Omental fat pad (tissue), 4 donors: ENCODE data around the gene ECI2. TPM values are rescaled to one million over a fixed set of nuclear protein-coding genes. Genes with fewer than 3 reads are reported as not detected.

Experiments used
- ATAC-seq: fragments of 150-250 bp; one replicate; pipeline ENCODE4 v1.9.1; 2016; ENCODE audit warnings: mild to moderate bottlenecking, moderate library complexity; ENCODE audit not compliant: low FRiP score
- DNase-seq: peaks from one replicate; pipeline ENCODE4 v3.0.0-alpha.2; 2019; ENCODE audit warnings: low spot score
- total RNA-seq, 4 donors: library from RNA; depleted of rRNA; stranded (reverse); fragments of >200 nt; gene quantifications; one replicate each; pipeline ENCODE4 v1.1.0, GENCODE V29; 2016
- TF ChIP-seq, protein P1 (sequence below), 3 donors: fragments of 450-650 bp; IDR thresholded peaks; one replicate each; pipeline ENCODE4 v1.5.1; 2016 to 2017; ENCODE audit warnings: antibody characterized with exemption in 3 of 3, mild to moderate bottlenecking in 3 of 3, moderate library complexity in 2 of 3

Gene ECI2
- total RNA-seq, 4 donors from 2014 or later, result 48.8 to 82.2 (median 69.1) TPM

DNA sequence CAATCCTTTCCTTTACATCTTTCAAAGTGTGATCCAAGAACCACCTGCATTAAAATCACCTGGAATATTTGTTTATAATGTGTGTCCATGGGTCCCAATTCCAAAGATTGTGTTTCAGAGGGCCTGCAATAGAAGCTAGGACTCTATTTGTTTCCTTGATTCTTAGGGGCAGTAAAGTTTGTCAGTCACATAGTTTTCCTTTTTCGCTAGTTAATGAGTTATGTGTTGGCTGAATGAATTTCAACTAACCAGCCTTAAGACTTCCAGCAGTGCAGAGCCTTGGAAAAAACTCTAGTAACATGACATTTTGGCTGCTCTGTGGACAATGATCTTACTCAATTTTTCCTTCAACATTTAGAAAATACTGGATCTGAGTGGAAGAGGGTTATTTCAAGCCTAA, 67.7 kb downstream of the ECI2 start:
- TF ChIP-seq, protein P1, sequence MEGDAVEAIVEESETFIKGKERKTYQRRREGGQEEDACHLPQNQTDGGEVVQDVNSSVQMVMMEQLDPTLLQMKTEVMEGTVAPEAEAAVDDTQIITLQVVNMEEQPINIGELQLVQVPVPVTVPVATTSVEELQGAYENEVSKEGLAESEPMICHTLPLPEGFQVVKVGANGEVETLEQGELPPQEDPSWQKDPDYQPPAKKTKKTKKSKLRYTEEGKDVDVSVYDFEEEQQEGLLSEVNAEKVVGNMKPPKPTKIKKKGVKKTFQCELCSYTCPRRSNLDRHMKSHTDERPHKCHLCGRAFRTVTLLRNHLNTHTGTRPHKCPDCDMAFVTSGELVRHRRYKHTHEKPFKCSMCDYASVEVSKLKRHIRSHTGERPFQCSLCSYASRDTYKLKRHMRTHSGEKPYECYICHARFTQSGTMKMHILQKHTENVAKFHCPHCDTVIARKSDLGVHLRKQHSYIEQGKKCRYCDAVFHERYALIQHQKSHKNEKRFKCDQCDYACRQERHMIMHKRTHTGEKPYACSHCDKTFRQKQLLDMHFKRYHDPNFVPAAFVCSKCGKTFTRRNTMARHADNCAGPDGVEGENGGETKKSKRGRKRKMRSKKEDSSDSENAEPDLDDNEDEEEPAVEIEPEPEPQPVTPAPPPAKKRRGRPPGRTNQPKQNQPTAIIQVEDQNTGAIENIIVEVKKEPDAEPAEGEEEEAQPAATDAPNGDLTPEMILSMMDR (IDR thresholded peaks at IDR 0.05), result no peak
- ATAC-seq (no peak), DNase-seq (no peak)

DNA sequence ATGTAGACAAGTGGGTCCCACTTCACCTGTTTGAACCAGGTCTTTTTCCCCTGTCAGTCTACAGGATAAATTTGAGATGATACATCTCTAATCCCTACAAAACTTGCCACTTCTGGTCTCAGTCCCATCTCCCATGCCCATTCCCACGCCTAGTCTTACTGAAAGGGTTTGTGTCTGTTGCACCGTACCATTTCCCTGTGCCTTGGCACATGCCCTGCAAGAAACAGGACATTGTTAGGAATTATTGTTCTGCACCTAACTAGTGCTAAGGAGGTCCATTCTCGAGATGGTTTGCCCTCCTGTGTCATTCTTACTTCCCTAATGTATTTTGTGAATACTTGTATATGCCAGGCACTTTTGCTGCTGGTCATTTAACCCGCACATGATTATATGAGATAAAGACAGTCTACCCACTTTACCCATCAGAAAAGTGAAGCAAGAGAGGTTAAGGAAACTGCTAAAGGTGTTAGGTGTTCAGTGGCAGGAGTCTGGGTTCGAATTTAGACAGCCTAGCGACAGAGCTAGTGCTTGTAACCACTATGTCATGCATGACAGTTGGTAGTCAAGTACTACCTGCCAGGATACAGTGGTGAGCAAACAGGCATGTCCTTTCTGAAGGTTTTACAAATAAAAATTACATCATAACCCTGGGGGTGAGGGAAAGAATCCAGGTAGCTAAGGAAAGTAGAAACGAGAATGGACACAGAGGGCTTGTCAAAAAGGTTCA, 69.2 kb downstream of the ECI2 start:
- ATAC-seq (no peak), DNase-seq (no peak)
- TF ChIP-seq, protein P1 (IDR thresholded peaks at IDR 0.05), result no peak

Other genes starting within 250 kb of the ECI2 start
- gene FAM217A, start 56.4 kb downstream of the ECI2 start, total RNA-seq, result not detected